ACHN (cell line): ENCODE measurements around the gene PSMF1.
"Not testable (repeated sequence)": the region's sequence is repeated elsewhere in the genome, so short reads cannot be mapped to it uniquely, and the experiment has no call there.

ENCODE experiments used
- DNase-seq: peaks from one replicate; pipeline ENCODE4 v3.0.0-alpha.2; 2015
- in situ Hi-C: cut with HindIII; loops from 2 replicates; pipeline ENCODE4 v1.10.0; 2017; ENCODE audit warnings: low sequenced_read_pairs, low pct_ligation_motif_present, low pct_unique_long_range_greater_than_20kb

Gene PSMF1

DNA sequence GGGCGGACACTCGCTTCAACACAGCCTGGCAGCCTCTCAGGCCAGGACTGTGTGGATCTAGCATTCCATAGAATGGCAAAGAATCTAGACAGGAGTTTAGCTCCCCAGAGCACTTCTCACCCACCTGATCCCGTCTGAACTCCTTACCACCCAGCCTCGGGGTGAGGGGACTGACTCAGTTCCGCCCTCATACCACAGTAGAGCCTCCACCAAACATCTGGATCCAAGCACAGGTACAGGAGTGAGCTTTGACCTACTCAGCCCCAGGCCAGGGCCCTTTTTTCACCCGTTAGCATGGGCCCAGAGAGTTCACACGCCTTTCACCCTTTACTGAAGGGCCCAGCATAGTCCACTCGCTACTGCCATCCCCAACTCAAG lies 715 bp downstream of the PSMF1 start:
- DNase-seq: no peak
- in situ Hi-C loops: no loop called here

DNA sequence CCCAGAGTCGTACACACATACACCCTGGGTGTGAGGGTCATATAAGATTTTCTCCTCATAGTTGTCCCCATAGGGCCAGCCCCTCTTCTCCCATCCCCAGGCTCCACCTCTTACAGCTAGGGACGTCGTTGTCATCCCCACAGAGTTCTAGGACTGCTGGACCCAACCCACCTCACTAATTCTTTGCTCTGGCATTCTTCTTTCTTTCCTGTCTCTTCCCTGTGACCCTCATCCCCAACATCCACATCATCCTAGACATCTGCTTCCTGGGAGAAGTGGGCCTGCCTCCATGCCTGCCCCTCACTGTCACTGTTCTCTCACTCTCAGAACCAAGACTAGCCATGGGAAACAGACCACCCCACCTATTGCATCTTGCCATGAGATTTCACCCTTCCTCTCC lies 1.1 kb downstream of the PSMF1 start:
- in situ Hi-C loops: no loop called here
- DNase-seq: no peak

DNA sequence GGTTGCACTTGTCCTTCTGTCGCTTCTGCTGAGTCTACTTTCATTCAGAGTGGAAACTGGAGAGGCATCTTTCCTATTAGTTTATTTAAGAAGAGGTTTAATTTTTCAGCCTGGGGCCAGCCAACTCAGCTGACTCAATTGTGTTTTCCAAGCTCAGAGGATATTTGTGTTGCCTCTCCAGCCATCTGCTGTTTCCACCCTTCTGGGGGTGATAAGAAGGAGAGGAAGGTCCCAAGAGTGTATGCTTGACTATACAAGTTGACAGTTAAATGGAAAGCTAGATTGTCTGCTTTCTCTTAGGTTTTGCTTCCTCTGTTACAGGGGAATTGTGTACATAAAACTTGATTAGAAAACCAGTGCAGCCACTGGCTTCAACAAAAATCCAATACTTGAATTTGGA lies 3.0 kb downstream of the PSMF1 start:
- in situ Hi-C loops: no loop called here
- no peak for DNase-seq

DNA sequence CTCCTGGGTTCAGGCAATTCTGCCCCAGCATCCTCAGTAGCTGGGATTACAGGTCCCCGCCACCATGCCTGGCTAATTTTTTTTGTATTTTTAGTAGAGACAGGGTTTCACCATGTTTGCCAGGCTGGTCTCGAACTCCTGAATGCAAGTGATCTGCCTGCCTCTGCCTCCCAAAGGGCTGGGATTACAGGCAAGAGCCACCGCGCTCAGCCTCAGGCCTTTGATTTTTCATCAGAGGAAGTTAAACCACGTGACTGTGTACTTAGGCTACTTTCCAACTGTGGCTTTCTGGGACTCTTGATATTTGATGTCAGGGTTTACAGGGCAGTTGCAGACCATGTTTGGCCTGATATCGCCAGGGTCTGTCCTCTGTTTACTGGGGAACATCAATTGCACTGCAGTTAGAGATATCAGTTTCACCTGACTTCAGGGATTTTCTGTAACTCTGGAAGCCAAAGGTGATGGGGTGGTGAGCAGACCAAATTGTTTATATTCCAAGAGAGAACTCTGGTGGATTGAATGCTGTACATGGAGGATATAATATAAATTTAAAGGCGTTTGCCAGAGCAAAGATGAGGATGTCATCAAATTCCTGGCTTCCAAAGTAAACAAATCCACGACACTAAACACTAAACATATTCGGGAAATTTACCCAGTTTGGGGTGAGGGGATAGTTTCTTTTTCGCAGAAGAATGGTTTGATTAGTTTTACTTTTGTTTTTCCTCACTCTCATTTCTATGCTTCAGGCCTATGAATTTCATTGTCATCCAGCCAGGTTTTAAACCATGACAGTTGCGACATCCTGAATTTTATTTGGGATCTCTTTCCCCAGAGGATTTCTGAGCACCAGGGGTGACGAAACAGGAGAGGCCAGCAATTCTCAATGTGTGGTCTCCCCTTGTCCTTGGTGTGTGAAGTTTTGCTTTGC lies 4.2 kb downstream of the PSMF1 start:
- no peak for DNase-seq
- in situ Hi-C loops: no loop called here

DNA sequence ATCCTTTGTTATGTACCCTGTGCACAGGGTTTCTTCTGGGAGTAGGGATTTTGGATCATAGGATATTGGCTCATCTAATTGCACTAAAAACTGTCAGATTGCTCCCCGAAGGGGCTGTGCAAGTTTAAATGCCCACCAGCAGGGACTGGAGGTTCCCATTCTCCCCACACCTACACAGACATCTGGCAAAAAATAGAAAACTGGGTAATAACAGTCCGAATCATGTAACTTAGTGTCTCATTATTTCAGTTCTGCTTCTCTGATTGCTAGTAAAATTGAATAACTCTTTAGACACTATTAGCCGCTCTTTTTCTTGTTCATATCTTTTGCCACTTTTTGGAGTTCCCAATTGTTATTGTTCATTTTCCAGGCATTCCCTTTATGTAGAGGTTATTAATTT lies 5.3 kb downstream of the PSMF1 start:
- in situ Hi-C loops: no loop called here

DNA sequence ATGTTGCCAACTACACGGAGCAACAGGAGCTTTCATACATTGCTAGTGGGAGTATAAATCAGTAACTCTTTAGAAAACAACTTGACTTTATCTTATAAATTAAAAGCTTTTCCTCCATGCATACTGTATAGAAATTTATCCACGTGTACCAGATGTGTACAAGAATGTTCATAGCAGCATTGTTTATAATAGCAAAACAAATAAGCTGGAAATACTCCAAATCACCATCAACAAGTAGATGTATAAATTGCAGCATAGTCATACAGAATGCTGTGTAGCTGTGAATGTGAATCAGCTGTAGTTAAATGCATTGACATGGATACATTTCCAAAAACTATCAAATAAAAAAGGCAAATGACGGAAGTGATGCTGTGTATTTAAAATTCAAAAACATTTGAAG lies 6.0 kb downstream of the PSMF1 start:
- in situ Hi-C loops: no loop called here

More for the DNA sequence above, 5.3 kb downstream of the PSMF1 start:
- no peak for DNase-seq

DNA sequence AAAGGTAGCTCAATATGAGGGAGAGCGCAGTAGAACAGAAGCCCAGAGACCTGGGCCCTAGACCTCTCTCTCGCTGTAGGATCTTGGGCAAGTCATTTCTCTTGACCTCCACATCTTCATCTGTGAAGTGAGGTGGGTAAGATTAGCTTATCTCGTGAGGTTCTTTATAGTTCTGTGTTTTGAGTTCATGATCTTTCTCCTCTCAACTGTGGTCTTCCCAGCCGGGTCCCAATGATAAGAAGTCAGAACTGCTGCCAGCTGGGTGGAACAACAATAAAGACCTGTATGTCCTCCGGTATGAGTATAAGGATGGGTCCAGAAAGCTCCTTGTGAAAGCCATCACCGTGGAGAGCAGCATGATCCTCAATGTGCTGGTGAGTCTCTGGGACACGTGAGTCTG lies 6.9 kb downstream of the PSMF1 start:
- DNase-seq: no peak
- in situ Hi-C loops: no loop called here

More for the DNA sequence above, 6.0 kb downstream of the PSMF1 start:
- DNase-seq: no peak

DNA sequence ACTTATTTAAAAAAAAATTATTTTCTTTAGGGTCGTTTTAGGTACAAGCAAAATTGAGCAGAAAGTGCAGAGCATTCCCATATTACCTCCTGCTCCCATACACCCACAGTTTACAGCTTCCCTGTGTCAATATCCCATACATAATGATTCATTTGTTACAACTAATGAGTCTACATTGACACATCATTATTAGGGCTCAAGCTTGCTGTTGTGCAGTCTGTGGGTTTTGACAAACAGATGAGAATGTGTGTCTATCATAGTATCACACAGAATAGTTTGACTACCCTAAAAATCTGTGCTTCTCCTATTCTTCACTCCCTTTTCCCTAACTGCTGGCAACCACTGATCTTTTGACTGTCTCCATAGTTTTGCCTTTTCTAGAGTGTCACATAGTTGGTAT lies 9.4 kb downstream of the PSMF1 start:
- in situ Hi-C loops: no loop called here
- DNase-seq: no peak

DNA sequence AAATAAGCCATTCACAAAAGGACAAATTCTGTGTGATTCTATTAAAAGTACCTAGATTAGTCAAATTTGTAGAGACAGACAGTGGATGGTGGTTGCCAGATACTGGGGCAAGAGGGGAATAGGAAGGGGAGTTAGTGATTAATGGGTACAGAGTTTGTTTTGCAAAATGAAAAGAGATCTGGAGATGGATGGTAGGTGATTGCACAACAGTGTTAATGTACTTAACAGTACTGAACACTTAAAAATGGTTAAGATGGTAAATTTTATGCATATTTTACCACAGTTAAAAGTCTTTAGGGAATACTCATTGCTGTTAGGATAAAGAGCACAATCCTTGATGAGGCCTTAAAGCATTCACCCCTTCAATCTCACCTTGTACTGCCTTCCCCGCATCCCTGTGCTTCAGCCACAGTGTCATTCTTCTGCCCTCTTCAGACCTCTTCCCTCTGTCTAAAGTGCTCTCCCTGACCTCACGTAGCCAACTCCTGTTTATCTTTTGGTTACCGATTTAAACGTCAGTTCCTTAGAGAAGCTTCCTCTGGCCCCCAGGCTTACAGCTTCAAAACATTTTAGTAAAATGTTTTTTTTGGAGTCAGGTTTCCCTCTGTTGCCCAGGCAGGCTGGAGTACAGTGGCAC lies 11.8 kb downstream of the PSMF1 start:
- no peak for DNase-seq
- in situ Hi-C loops: no loop called here

DNA sequence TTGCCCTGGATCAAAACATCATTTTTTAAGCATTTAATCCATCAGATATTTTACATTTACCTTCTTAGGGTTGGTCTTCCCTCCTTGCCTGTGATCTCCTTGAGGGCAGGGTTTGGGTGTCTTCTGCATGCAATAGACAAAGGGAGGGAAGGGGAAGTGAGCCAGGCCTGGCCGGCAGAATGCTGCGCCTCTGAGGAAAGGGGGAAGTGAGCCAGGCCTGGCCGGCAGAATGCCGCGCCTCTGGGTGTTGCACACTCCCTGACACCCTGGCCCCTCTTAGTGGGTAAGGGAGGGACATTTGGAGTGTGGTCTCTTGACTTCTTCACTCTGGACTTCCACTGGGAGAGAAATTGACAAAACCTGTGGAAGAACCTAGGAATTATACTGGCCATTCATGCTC lies 12.4 kb downstream of the PSMF1 start:
- in situ Hi-C loops: no loop called here
- DNase-seq: no peak

DNA sequence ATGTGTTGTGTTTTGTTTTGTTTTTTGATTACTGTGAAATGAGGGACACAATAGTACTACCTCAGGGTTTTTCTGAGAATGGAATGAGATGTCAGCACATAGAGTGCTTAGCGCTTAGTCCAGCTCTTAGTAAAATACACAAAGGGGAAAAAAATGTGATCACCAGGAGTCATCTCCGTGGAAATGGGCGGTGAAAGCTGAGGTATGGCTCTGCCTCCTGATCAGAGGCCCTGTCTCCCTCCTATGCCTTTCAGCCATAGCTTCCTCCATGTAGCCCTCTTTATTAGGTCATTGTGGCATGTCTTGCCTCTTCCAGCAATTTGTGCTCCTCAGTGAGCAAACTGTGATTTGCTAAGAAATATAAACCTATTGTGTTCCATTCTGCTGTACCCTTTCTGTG lies 13.0 kb downstream of the PSMF1 start:
- no peak for DNase-seq
- in situ Hi-C loops: no loop called here

DNA sequence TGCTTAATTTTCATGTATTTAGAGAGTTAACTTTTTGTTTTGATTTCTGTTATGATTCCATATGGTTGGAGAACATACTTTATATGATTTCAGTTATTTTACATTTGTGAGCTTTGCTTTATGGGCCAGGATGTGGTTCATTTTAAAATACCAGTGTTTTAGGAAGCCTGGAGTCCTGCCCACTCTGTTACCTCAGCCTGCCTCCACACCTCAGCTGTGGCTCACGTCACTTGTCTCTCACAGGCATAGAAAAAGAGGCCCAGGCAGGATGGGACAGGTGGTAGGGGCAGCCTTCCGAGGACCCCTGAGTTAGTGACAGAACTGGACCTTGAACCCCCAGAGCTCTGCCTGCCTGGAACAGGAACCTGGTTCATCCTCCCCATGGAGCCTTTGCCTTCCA lies 16.0 kb downstream of the PSMF1 start:
- in situ Hi-C loops: no loop called here

DNA sequence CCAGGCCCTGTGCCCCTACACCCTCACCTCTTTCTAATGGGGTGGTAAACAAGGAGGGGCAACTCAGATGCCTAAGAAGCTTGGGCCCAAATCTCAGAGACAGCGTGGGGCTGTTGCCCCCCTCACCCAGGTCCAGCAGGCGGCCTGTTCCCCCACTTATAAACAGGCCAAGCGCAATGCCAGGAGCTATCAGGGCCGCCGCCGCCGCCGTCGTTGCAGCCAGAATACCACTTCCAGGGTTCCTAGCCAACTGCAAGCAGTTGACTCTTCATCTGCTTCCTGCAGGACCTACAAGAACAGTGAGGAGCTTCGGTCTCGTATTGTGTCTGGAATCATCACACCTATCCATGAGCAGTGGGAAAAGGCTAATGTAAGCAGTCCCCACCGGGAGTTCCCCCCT lies 16.4 kb downstream of the PSMF1 start:
- no peak for DNase-seq
- in situ Hi-C loops: no loop called here

More for the DNA sequence above, 16.0 kb downstream of the PSMF1 start:
- DNase-seq: no peak

DNA sequence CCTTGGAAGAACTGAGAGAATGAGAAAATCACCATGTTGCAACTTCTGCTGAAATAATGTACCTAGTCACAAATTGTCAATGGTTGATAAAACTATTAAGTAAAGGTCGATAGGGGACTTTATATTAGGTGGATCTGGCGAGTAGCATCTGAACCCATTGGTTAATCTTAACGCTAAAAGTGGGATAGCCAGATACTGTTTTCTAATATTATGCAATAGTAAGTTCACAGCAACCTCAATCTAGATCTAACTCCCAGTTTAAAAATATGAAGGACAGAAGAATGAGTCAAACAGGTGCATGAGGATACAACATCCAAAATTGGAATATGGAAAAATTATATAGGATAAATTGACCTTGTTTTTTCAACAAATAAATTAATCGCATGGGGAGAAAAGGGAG lies 18.8 kb downstream of the PSMF1 start:
- DNase-seq: no peak
- in situ Hi-C loops: no loop called here

DNA sequence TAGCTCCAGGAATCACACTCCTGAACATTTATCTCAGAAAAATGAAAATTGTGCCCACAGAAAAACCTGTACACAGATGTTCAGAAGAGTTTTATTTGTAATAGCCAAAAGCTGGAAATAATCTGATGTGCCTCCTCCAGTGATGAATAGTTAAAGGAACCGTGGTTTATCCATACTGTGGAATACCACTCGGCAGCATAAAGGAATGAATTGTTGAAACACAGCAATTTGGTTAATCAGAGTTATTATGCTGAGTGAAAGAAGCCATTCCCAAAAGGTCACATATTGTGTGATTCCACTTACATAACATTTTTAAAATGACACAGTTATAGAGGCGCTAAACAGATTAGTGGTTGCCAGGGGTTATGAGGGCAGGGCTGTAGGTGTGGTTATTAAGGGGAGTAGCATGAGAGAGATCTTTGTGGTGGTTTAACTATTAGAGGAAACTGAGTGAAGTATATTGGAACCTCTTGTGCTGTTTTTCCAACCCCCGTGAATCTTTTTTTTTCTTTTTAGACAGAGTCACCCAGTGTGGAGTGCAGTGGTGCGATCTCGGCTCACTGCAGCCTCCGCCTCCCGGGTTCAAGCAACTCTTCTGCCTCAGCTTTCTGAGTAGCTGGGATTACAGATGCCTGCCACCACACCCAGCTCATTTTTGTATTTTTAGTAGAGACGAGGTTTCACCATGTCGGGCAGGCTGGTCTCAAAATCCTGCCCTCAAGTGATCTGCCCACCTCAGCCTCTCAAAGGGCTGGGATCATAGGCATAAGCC lies 26.2 kb downstream of the PSMF1 start:
- in situ Hi-C loops: no loop called here
- no peak for DNase-seq

DNA sequence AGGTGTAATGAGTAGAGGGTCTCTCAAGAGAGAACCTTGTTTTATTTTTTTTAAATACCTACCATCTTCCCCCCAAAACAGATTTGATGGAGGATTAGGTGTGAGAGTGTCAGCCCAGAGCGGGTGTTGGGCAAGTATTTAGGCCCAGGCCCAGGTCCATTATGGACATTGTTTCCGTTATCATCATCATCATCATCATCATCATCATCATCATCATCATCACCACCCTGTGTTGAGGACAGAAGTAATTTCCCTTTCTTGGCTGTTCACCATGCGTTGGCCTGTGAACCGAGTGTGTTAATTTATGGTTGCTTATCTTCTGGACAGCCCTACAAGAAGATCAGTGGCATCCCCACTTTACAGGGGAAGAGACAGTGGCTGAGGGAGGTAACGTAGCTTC lies 28.6 kb downstream of the PSMF1 start:
- no peak for DNase-seq
- in situ Hi-C loops: no loop called here

DNA sequence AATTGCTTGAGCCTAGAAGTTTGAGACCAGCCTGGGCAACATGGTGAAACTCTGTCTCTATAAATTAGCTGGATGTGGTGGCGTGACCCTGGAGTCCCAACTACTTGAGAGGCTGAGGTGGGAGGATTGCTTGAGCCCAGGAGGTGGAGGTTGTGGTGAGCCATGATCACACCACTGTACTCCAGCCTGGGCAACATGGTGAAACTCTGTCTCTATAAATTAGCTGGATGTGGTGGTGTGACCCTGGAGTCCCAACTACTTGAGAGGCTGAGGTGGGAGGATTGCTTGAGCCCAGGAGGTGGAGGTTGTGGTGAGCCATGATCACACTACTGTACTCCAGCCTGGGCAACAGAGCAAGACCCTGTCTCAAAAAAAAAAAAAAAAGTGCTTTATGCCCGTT lies 31.4 kb downstream of the PSMF1 start:
- DNase-seq, in situ Hi-C loops: not testable (repeated sequence)

DNA sequence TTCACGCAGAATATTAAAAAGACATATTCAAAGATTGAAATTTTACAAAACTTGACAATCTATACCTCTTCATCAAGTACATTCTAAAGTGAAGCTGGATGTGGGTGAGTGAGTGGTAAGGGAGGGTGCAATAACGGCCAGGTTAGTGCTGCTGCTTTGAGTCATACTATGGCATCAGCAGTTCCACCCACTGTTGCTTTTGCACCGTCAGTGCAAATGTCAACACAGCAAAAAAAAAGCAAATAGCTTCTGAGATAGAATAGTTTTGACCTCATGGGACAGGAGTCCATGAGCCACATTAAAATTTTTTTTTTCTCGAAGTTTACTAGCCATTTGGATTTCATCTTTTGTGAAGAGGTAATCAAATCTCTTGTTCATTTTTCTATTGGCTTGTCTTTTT lies 31.8 kb downstream of the PSMF1 start:
- DNase-seq: no peak
- in situ Hi-C loops: no loop called here

DNA sequence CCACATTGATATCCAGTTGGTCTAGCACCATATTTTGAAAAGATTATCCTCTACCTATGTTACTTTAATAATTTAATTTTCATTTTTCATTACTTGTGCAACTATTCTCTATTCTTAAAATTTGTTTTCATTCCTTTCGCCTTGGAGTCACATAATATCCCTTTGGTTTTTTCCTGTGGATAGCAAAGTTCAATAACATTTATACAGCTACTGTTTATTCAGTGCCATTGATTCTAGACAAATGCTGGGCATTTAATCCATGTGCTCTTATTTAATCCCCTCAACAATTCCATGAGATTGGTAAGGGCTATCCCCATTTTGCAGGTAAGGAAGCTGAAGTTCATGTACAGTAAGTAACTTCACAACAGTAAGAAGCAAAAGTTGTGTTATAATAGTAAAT lies 32.6 kb downstream of the PSMF1 start:
- in situ Hi-C loops: no loop called here
- no peak for DNase-seq
